HEK293T (cell line): Measurements from ENCODE around the gene SPINK14.

Experiments
- CTCF ChIA-PET: fragments of 350-600 bp; formaldehyde crosslinking; extraction: SDS; loops from one replicate; lab custom pipeline; 2021; ENCODE audit warnings: antibody characterized with exemption, inconsistent platforms; lab: Yijun Ruan, JAX
- POLR2A ChIA-PET: fragments of 350-600 bp; formaldehyde crosslinking; extraction: SDS; loops from one replicate; lab custom pipeline; 2020; ENCODE audit warnings: antibody characterized with exemption, inconsistent platforms; lab: Yijun Ruan, JAX
- DNase-seq: peaks from one replicate; pipeline ENCODE4 v3.0.0; 2012; ENCODE audit warnings: mixed read lengths; ENCODE audit errors: extremely low spot score
- ARNT ChIP-seq: fragments of 450-650 bp; IDR thresholded peaks from 2 replicates; pipeline ENCODE4 v1.6.1; 2017; ENCODE audit warnings: mild to moderate bottlenecking
- BHLHE40 ChIP-seq: fragments of 450-650 bp; IDR thresholded peaks from 2 replicates; pipeline ENCODE4 v1.6.1; 2016; ENCODE audit warnings: mild to moderate bottlenecking, moderate library complexity, borderline replicate concordance
- CTBP1 ChIP-seq: fragments of 450-650 bp; IDR thresholded peaks from 2 replicates; pipeline ENCODE4 v1.6.1; 2016; ENCODE audit warnings: borderline replicate concordance
- ELF4 ChIP-seq: fragments of 450-650 bp; IDR thresholded peaks from 2 replicates; pipeline ENCODE4 v1.6.1; 2017; ENCODE audit warnings: antibody characterized with exemption
- FOXA1 ChIP-seq: fragments of 450-650 bp; IDR thresholded peaks from 2 replicates; pipeline ENCODE4 v1.6.1; 2016; ENCODE audit warnings: mild to moderate bottlenecking
- FOXK2 ChIP-seq: fragments of 450-650 bp; IDR thresholded peaks from 2 replicates; pipeline ENCODE4 v1.6.1; 2016; ENCODE audit warnings: mild to moderate bottlenecking
- FOXM1 ChIP-seq: fragments of 450-650 bp; IDR thresholded peaks from 2 replicates; pipeline ENCODE4 v1.6.1; 2017; ENCODE audit warnings: mild to moderate bottlenecking, borderline replicate concordance
- HDGF ChIP-seq: fragments of 450-650 bp; IDR thresholded peaks from 2 replicates; pipeline ENCODE4 v1.6.1; 2017; ENCODE audit warnings: antibody characterized with exemption, borderline replicate concordance
- L3MBTL2 ChIP-seq: fragments of 450-650 bp; conservative IDR thresholded peaks from 2 replicates; pipeline ENCODE4 v1.6.1; 2016; ENCODE audit warnings: mild to moderate bottlenecking
- LEF1 ChIP-seq: fragments of 450-650 bp; IDR thresholded peaks from 2 replicates; pipeline ENCODE4 v1.6.1; 2017; ENCODE audit warnings: mild to moderate bottlenecking, borderline replicate concordance
- NFRKB ChIP-seq: fragments of 450-650 bp; IDR thresholded peaks from 2 replicates; pipeline ENCODE4 v1.6.1; 2016; ENCODE audit warnings: mild to moderate bottlenecking, moderate library complexity
- PKNOX1 ChIP-seq: fragments of 450-650 bp; IDR thresholded peaks from 2 replicates; pipeline ENCODE4 v1.6.1; 2016
- SP1 ChIP-seq: fragments of 450-650 bp; IDR thresholded peaks from 2 replicates; pipeline ENCODE4 v1.6.1; 2017
- SUZ12 ChIP-seq: fragments of 450-650 bp; IDR thresholded peaks from 2 replicates; pipeline ENCODE4 v1.6.1; 2016; ENCODE audit warnings: mild to moderate bottlenecking
- TARDBP ChIP-seq: fragments of 450-650 bp; IDR thresholded peaks from 2 replicates; pipeline ENCODE4 v1.6.1; 2016
- ZNF384 ChIP-seq: fragments of 450-650 bp; IDR thresholded peaks from 2 replicates; pipeline ENCODE4 v1.6.1; 2016

Gene SPINK14

GRCh38 chr5:148145916-148146315, 22.4 kb upstream of the SPINK14 start:
- no peak for TF ChIP-seq ARNT
- TF ChIP-seq SUZ12 = no peak
- TF ChIP-seq FOXK2 = no peak
- no peak for TF ChIP-seq PKNOX1
- no peak for TF ChIP-seq CTBP1
- no peak for TF ChIP-seq NFRKB
- no peak for DNase-seq
- CTCF ChIA-PET = interaction anchor here (0.6 kb wide), 1 partner anchor 213 kb away, joined by 5 read pairs; no protein-coding TSS in a partner anchor
- POLR2A ChIA-PET = no interaction called here

DNA sequence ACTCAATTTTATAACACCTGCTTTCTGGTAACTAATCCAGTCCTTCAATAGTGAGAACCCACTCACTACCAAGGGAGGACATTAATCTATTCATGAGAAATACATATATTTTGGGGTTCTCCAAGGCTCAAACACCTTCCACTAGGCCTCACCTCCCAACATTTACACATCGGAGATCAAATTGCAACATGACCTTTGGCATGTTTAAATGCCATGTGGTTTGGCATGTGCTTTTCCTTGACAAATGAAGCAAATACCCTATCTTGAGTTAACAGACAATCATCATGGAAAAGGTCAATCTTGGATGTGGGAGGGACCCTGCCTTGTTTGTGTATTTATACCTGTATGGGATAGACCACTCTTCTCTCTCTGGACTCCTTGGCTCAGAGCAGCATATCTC, 21.9 kb upstream of the SPINK14 start:
- DNase-seq = no peak
- ChIA-PET CTCF (no interaction called here), POLR2A (no interaction called here)
- TF ChIP-seq LEF1 = no peak
- TF ChIP-seq ARNT = no peak
- no peak for TF ChIP-seq SUZ12
- TF ChIP-seq BHLHE40 = no peak
- no peak for TF ChIP-seq FOXA1
- TF ChIP-seq SP1 = no peak
- no peak for TF ChIP-seq FOXK2
- no peak for TF ChIP-seq ZNF384
- no peak for TF ChIP-seq FOXM1
- TF ChIP-seq NFRKB = no peak
- TF ChIP-seq HDGF = no peak
- TF ChIP-seq L3MBTL2 = no peak
- TF ChIP-seq CTBP1 = no peak
- TF ChIP-seq PKNOX1 = no peak

DNA sequence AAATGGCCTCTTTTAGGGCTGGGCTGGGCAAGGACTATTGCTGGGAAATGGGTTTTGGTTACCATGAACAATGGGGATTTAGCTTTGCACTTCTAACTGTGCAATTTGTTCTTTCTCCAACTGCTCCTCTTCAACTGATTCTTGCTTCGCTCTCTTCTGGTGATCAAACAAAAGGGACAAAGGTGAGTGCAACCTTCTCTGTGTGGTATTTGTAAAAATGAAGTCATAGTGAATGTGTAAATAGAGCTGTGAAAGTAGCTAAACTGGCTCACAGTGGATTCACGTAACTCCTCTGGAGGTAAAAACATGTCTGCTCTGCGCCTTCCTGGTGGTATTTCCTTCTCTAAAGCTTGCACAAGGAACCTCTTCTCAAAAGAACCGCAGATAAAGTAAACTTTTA, 20.9 kb upstream of the SPINK14 start:
- ChIA-PET POLR2A (no interaction called here), CTCF (no interaction called here)
- no peak for DNase-seq
- TF ChIP-seq BHLHE40 (no peak), SUZ12 (no peak), ELF4 (no peak), HDGF (no peak), NFRKB (no peak), TARDBP (no peak), ARNT (no peak), L3MBTL2 (no peak), ZNF384 (no peak), FOXK2 (no peak), LEF1 (no peak), FOXM1 (no peak), SP1 (no peak), PKNOX1 (no peak)

GRCh38 chr5:148151872-148152271, 16.5 kb upstream of the SPINK14 start:
- ChIA-PET POLR2A (no interaction called here), CTCF (no interaction called here)
- no peak for DNase-seq
- no peak for TF ChIP-seq BHLHE40
- no peak for TF ChIP-seq CTBP1
- TF ChIP-seq FOXA1 = no peak
- no peak for TF ChIP-seq SUZ12
- no peak for TF ChIP-seq FOXK2
- TF ChIP-seq TARDBP = no peak
- no peak for TF ChIP-seq ZNF384
- no peak for TF ChIP-seq L3MBTL2
- TF ChIP-seq HDGF = no peak
- no peak for TF ChIP-seq SP1
- TF ChIP-seq ARNT = no peak
- TF ChIP-seq LEF1 = no peak
- TF ChIP-seq PKNOX1 = no peak
- no peak for TF ChIP-seq FOXM1
- no peak for TF ChIP-seq ELF4
- no peak for TF ChIP-seq NFRKB

- CTCF ChIA-PET = no interaction called here
- no peak for DNase-seq
- TF ChIP-seq SP1 = no peak
- TF ChIP-seq BHLHE40 = no peak
- no peak for TF ChIP-seq NFRKB
- TF ChIP-seq ZNF384 = no peak
- no peak for TF ChIP-seq L3MBTL2
- no peak for TF ChIP-seq FOXK2
- no peak for TF ChIP-seq FOXA1
- no peak for TF ChIP-seq HDGF
- no peak for TF ChIP-seq LEF1
- TF ChIP-seq ELF4 = no peak
- no peak for TF ChIP-seq ARNT
- TF ChIP-seq PKNOX1 = no peak
- TF ChIP-seq SUZ12 = no peak
- no peak for TF ChIP-seq TARDBP
- POLR2A ChIA-PET = no interaction called here
Measured at GRCh38 chr5:148152781-148153180, 15.6 kb upstream of the SPINK14 start.
